CD4-positive, alpha-beta T cell treated with Interleukin-4 for 1 hour (primary cell): ENCODE data around the gene PPAN.
A peak's percentile ranks its signal among the peaks of the same experiment; 100 is the strongest.

ENCODE experiments used
- DNase-seq, 2 donors: peaks; one replicate each; pipeline ENCODE4 v3.0.0-alpha.2; 2020 to 2022

Gene PPAN

DNA sequence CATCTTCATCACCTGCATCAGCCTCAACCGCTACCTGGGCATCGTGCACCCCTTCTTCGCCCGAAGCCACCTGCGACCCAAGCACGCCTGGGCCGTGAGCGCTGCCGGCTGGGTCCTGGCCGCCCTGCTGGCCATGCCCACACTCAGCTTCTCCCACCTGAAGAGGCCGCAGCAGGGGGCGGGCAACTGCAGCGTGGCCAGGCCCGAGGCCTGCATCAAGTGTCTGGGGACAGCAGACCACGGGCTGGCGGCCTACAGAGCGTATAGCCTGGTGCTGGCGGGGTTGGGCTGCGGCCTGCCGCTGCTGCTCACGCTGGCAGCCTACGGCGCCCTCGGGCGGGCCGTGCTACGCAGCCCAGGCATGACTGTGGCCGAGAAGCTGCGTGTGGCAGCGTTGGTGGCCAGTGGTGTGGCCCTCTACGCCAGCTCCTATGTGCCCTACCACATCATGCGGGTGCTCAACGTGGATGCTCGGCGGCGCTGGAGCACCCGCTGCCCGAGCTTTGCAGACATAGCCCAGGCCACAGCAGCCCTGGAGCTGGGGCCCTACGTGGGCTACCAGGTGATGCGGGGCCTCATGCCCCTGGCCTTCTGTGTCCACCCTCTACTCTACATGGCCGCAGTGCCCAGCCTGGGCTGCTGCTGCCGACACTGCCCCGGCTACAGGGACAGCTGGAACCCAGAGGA, 7.9 kb downstream of the PPAN start:
- no peak for DNase-seq

DNA sequence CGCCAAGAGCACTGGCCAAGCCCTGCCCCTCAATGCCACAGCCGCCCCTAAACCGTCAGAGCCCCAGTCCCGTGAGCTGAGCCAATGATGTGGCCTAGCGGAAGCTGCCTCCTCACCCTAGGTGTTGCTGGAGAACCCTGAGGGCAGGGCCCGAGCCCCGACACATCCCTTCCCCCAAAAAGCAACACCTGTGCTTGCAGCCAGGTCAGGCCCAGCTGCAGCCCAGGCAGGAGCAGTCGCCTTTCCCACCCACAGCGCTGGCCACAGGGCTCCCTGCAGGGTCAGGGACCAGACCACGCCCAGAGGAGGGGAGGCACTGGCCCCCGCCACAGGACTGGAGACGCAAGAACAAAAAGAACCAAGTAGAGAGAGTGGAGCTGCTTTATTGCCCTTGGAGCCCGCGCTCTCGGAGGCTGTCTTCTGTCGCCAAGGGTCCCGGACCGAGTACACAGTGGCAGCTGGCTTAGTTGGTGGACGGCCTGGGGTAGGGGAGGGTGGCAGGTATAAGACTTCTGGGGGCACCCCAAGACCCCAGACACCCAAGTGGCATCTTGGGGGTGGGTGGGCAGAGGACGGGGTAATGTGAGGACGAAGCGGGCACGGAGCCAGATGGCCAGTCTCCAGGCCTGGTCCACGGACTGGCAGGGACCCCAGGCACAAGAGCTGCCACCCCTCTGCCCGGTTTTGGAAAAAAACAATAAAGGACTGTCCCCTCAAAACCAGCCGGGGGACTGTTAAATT, 8.7 kb downstream of the PPAN start:
- DNase-seq: no peak

DNA sequence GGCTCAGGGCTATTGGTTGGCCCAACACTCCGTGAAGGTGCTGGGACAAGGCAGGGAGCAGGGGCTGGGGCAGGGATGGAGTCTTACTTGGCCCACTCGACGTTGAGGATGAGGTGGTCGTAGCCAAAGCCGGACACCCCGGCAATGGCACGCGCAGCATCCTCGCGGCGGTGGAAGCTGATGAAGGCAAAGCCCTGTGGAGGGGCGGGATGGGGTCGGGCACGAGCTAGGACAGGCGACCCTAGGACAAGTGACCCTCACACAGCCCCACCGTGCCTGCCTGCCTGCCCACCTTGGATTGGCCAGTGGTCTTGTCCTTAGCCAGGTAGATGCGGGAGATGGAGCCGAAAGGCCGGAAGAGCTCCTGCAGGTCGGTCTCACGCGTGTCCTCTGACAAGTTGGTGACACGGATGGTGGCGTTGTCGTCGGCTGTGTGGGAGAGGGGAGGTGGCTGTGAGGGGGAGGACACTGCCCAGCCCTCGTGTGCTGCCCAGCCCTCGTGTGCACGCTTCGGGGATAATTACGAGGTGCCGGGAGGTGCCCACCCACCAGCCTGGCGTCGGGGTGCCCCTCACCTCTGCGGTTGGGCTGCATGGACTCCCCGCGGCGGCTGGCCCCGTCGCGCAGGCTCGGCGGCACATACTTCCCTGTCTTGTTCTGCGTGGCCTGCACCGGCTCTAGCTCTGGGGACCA, 9.4 kb downstream of the PPAN start:
- no peak for DNase-seq

DNA sequence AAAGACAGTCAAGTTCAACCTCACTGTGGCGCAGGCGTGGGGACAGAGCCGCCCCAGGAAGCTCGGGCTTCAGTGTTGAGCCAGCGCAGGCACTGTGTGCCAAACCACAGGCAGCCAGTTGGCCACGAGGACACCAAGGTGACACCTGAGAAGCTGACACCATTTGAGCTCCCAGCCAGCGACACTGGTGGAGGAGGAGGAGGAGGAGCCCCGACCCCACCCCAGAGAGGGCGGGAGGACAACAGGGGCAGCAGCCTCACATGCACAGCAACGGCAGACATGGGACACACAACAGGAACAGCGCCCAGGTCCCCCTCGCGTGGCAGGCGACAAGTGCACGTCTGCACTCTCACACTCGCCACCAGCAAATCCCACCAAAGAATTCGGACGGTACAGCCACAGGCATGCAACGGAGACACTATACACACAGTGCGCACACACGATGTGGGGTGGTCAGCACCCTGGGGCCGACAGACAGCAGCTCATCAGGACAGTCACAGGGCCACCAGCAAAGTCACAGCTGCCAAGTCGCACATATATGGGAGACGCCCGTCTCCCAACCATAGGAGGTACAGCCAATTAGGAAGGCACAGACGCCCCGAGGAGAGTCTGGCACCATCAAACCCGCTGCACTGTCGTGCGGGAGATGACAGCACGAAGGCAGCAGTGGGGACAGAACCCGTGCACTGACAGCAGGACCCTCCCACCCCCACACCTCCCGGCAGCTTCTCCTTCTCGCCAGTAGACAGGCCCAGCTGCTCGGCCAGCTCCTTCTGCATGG, 10.1 kb downstream of the PPAN start:
- DNase-seq: peak in 1 of 2 donors; percentile 27

DNA sequence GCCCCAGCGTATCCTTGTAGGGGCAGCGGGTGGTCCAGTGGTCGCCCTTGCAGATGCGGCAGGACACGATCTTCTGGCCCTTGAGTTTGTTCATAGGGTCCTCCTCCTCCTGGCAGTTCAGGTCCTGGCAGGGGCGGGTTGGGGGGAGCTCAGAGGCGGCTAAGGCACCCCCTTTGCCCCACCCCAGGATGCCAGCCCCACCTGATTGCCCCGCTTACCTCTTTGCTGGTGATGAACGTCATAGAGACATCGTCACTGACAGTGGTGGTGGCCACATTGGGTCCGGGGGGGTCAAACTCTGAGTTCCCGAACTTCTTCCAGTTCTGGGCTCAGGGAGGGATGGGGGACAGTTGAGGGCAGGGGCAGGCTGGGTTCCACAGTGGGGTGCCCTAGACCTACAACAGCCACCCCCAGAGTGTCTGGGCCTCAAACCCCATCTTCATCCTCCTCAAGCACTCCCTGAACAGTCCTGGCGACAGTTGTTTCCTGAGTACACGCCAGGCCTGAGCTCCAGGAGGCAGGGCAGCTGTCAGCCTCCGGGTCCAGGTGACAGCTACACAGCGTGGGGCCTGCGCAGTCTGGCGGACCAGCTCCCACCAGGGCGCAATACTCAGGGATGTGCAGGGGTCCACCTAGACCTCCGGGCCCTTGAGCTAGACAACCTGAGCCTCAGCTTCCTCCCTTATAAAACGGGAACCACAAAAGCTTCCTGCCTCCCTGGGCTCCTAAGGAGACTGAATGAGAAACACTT, 10.9 kb downstream of the PPAN start:
- no peak for DNase-seq

DNA sequence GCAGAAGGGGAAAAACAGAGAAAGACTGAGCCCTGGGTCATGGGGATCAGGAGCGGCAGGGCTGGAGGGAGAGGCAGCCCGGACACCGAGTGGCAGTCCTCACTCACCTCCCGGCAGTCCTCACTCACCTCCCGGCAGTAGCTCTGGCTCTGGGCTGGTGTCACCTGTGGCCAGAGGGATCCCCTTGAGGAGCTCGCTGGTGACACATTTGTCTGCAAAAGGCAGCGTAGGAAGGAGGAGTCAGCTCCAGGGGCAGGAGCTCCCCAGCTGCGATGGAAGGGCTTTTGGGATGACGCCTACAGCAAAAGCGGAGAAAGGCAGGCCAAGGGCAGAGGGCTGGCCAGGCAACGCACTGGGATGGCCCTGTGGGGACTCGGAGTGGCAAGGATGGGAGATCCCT, 12.8 kb downstream of the PPAN start:
- DNase-seq: no peak

DNA sequence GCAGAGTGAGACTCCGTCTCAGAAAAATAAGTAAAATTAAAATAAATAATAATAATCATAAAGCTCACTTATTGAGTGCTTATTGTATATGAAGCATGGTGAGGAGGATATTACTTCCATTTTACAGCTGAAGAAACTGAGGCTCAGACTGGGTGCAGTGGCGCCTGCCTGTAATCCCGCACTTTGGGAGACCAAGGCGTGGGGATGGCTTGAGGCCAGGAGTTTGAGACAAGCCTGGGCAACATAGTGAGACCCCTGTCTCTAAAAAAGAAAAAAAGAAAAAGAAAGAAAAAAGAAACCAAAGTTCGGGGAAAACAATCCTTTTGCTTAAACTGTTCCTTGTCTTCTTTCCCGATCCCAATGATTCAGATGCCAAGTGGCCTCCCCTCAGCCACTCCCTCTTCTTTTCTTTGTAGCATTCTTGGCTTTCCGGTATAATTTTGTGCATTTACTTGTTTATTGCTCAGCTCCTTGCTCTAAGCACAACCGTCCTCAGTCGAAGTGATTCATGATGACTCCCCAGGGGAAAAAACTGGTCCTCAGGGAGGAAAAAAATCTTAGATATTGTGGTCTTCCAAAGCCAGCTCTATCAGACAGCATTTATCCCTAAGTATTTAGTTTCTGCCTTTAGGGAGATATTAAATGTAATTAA, 14.5 kb downstream of the PPAN start:
- DNase-seq: no peak

DNA sequence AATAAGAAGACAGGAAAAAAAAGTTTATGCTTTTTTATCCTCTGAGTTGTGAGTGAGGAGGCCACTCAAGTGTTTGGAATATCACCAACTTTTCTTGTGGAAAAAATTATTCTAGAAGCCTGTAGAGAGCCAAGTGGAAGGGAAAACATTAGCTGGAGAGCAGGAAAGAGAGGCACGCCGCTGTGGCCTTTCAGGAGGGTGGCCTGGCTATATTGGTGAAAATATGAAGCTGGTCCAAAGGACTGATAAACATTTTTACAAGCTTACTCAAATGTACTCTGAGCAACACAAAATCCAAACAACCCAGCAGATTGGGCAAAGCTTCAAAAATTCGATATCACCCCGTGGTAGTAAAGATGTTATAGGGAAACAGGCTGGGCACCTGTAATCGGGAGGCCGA, 15.9 kb downstream of the PPAN start:
- no peak for DNase-seq

DNA sequence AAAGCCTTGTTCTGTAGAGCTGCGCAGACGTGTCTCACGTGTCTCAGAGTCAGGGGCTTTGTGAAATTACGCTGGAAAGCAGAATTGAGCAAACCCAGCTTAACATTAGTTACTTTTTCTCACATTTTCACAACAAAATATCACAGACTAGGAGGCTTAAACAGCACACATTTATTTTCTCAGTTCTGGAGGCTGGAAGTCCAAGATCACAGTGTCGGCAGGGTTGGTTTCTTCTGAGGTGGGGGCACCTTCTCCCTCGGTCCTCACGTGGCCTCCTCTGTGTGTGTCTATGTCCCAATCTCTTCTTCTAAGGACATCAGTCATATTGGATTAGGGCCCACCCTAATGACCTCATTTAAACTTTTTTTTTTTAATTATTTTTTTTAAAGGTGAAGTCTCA, 18.3 kb downstream of the PPAN start:
- no peak for DNase-seq

DNA sequence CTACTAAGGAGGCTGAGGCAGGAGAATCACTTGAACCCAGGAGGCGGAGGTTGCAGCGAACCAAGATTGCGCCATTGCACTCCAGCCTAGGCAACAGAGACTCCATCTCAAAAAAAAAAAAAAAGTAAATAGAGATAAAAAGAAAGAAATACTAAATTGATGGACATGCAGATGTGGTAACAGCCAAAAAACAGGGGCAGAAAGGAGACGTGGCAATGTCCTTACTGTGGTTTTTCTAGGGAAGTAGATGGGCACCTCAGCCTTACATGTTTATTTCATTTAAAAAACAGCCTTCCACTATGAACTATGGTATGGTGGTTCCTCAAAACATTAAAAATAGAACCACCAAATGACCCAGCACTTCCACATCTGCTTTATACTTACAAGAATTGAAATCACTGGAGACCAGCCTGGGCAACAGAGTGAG, 20.1 kb downstream of the PPAN start:
- DNase-seq: peak in 1 of 2 donors; percentile 23

DNA sequence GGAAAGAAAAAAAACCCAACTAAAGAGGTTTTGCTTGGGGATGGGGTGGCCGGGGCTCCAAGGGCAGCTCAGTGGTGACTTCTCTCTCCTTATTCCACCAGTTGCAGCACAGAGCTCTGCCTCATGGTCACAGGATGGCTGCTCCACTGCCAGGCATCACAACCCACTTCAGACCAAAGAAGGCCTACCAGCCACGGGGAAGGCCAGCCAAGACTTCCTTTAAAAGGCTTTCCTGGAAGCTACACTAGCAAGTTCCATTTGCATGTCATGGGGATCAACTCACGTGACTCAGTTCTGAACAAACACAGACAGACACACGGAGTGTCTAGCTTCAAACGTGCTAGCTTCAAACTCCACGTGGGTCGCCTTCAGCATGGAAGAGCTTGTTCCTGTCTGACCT, 26.7 kb downstream of the PPAN start:
- no peak for DNase-seq

DNA sequence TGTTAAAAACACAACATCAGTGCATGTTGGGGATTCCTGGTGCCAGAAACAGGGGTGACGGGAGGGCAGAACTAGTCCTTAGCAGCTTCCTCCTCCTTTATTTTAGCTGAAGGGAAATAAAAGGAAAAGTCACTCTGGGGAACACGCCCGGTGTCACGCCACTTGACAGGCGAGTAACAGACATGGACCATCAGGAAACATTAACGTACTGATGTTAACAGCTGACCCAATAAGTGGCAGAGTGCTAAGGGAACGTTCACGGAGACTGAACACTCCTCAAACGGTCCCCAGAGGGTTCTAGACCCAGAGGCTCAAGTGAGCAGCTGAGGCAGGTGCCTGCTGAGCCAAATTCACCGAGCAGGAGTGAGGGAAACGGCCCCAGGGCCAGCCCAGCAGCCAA, 27.4 kb downstream of the PPAN start:
- DNase-seq: no peak

DNA sequence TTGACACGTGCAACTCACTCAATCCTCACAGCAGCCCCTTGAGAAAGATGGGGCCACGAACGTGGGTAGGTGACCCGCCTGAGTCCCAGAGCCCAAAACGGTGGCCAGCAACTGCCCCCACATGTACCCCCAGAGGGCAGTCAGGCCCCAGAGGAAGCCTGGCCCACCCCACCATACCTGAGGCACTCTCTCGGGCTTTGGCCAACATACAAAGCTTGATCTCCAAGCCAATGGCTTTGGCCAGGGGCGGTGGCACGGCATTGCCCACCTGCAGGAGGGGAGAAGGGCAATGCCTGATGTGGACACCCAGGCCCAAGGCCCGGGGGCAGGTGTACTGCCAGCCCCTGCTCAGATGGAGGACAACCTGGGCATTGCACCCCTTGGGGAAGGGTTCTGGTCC, 27.9 kb downstream of the PPAN start:
- no peak for DNase-seq

DNA sequence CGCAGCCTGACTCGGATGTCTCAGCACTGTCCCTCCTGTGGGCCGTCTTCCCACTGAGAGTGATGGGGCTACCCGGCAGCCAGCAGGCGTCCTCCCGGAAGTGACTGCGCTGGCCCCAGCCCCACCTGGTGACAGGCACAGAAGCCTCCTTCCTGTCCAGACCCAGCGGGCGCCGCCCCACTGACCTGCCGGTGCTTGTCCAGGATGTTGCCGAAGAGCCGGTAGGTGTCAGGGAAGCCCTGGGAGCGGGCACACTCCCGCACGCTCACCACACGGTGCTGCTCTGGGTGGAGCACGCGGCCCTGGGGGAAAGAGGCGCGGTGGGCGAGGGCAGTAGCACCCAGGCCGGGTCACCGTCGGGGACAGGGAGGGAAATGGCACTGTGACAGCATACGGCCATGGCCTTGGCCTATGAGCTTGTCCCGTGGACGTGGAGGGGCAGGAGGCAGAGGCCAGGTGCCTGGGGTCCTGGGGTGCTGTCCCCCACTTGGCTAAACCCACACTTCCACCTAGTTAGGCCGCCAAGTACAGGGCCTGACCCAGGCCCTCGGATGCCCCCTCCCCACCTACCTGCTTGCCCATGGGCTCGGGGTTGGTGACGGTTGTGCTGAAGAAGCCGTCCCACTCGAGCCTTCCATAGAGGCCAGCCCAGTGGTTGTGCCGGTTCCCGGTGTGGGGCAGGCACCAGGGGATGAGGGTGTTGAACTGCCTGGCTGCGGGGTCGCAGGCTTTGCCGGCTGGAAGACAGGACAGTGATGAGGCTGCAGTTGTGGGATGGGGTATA, 29.6 kb downstream of the PPAN start:
- DNase-seq: no peak

DNA sequence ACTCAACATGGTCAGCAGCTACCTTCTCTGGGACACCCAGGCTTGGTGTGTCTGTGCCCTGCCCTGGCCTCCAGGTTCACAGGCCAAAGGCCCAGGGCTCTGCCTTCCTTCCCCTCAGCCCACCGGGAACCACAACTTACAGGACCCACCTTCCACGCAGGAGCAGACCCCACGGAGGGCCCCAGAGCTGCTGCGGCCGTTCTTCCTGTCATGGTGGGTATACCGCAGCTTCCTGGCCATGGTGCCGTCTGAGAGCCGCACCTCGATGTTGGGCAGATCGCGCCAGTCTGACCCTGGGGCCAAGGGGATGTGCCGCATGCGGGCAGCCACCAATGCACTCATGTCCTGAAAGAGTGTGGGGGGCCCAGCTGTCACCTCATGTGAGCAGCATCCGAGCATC, 30.8 kb downstream of the PPAN start:
- no peak for DNase-seq

DNA sequence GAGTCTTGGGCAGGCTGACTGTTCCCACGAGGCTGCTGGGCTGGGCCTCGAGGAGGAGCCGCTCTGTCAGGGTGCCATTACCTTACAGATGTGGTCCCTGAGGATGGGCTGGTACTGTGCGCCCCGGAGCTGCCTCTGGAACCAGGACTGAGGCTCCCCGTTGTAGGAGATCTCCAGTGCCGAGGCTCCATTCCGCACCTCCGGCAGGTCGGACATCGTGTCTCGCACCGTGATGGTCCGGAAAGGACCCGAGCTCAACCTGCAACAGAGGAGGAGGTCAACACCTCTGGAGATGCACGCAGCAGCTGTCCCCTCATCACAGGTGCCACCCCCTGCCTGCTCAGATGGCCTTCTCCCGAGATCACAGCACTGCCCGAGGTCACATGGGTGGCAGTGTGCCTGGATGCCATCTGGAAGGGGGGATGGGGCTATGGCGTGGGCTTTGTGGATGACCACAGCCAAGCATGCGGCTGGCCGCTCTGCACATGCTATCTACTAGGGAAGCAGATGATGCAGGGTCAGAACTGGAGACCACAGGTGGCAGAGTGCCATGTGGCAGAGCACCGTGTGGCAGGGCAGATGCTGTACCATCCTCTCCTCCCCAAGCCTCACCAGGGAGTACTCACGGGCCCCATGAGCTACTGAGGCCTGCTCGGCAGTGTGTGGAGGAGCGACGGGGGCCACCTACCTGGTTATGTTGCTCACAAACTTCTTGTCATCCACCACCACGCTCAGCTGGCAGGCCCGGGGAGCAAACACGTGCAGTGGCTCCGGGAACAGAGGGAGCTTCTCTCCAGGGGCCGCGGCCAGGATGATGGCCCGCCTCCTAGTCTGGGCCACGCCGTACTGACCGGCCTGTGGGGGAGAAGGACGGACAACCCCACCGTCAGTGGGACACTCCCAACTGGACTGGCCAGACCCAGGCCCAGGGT, 31.9 kb downstream of the PPAN start:
- DNase-seq: no peak

DNA sequence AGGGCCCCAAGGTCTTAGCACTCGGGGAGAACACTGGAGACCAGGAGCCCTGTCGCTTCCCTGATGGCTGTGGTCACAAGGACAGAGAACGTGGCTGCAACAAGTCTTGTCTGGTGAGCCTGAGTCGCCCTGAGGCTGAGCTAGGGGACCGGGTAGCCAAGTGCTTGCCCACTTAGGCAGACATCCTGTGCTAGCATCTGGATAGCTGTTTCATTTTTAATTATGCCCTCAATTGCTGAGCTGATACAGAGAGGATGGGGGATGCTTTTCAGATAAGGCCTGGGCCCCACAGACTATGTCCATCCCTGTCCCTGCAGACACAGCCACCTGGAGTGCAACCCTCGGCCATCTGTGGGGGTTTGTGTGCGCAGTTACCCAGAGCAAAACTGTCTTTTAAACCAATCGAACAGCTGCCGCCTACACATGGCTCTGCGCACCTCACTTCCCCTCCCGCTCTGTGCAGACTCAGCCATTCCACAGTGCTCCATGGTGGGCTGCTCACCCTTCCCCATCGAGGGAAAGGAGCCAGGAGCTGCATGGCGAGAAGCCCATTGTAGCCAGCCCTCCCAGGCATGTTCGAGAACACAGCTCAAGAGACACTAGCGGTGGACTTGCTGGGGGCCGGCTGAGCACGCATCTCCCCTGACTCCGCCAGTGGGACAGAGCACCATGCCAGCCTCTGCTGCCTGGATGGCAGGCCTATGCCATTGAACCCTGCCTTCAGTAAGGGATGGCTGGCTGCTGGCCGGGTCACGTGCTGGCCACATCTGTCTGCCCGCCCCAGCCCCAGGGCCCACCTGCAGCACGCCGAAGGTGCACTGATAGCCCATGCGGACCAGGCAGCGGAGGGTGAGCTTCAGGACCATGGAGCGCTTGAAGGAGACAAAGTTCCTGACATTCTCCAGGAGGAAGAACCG, 33.0 kb downstream of the PPAN start:
- no peak for DNase-seq

DNA sequence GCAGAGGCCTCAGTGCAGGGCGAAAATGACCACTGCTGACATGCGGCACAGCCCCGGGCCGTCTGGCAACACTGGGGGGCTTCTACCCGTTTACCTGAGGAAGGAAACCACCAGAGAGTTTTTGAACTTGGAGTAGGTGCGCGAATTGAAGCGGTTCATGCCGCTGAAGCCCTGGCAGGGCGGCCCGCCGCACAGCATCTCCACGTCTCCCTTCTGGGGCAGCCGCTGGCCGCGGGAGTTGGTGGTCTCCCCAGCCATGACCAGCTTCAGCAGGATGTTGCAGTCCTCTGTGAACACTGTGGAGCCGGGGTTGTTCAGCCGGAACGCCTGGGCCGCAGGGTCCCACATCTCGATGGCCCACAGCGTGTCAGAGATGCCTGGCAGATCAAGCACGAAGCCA, 33.8 kb downstream of the PPAN start:
- DNase-seq: no peak

DNA sequence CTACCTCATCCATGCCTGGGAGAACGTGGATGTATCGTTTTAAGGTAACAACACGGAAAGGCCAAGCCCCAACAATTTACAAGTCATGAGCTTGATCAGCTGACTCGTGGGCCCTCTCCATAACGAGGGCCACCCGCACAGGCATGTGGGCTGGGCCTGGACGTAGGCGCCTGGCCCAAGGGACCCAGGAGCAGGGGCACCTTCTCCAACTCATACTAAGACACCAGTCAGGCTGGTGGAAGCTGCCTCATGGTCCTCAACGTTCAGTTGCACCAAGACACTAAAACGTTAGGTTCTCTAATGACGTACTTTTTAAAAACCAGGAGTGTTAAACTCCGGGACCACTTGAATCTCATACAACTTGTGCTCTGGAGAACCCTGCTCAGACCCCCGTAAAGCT, 35.3 kb downstream of the PPAN start:
- DNase-seq: no peak
